Mesenchymal stem cell (in vitro differentiated cells and primary cell): ENCODE measurements around the gene ERAL1.

Experiments used
- DNase-seq: peaks from one replicate; pipeline ENCODE4 v3.0.0-alpha.2; 2013
- H2AFZ ChIP-seq: one replicate; pipeline ENCODE4 v1.6.1; 2013; ENCODE audit warnings: low read depth, mild to moderate bottlenecking, control low read depth, inconsistent platforms, low read length, moderate library complexity
- H2AK5ac ChIP-seq: 2 replicates; pipeline ENCODE4 v1.6.1; 2013; ENCODE audit warnings: low read length, moderate library complexity, mild to moderate bottlenecking, inconsistent platforms; ENCODE audit not compliant: severe bottlenecking
- H2BK120ac ChIP-seq: one replicate; pipeline ENCODE4 v1.6.1; 2013; ENCODE audit warnings: low read depth, mild to moderate bottlenecking, inconsistent platforms, low read length, moderate library complexity
- H2BK12ac ChIP-seq, 2 experiments: one replicate each; pipeline ENCODE4 v1.6.1; 2013; ENCODE audit warnings: inconsistent platforms in 2 of 2, low read length in 2 of 2, mild to moderate bottlenecking in 2 of 2, moderate library complexity in 2 of 2, control low read depth in 1 of 2
- H2BK15ac ChIP-seq: one replicate; pipeline ENCODE4 v1.6.1; 2013; ENCODE audit warnings: mild to moderate bottlenecking, low read depth, inconsistent platforms; ENCODE audit not compliant: poor library complexity, severe bottlenecking
- H2BK5ac ChIP-seq: 2 replicates; pipeline ENCODE4 v1.6.1; 2013; ENCODE audit warnings: low read depth, mild to moderate bottlenecking, low read length, control low read depth, inconsistent platforms; ENCODE audit not compliant: poor library complexity, severe bottlenecking
- H3K14ac ChIP-seq, 2 experiments: one replicate each; pipeline ENCODE4 v1.6.1; 2013; ENCODE audit warnings: inconsistent platforms in 2 of 2, low read length in 2 of 2, control low read depth in 1 of 2, mild to moderate bottlenecking in 1 of 2, moderate library complexity in 1 of 2
- H3K18ac ChIP-seq, 2 experiments: one replicate each; pipeline ENCODE4 v1.6.1; 2013; ENCODE audit warnings: inconsistent platforms in 2 of 2, low read length in 2 of 2, control low read depth in 1 of 2, low read depth in 1 of 2, mild to moderate bottlenecking in 1 of 2
- H3K23ac ChIP-seq, 2 experiments: one replicate each; pipeline ENCODE4 v1.6.1; 2013; ENCODE audit warnings: inconsistent platforms in 2 of 2, low read length in 2 of 2, mild to moderate bottlenecking in 2 of 2, moderate library complexity in 2 of 2, control low read depth in 1 of 2
- H3K27ac ChIP-seq: 2 replicates; pipeline ENCODE4 v1.5.1; 2013; ENCODE audit warnings: mild to moderate bottlenecking, moderate library complexity, low read length, control low read depth, inconsistent platforms; ENCODE audit not compliant: poor library complexity, severe bottlenecking
- H3K27me3 ChIP-seq, 2 experiments: 2 replicates each; pipeline versions ENCODE4 v1.6.1 to v1.7.0; 2013; ENCODE audit warnings: low read length in 2 of 2, mild to moderate bottlenecking in 2 of 2, moderate library complexity in 2 of 2, control low read depth in 1 of 2, inconsistent platforms in 1 of 2; ENCODE audit not compliant: control insufficient read depth in 1 of 2, insufficient read depth in 1 of 2
- H3K36me3 ChIP-seq, 2 experiments: 2 replicates each; pipeline versions ENCODE4 v1.6.1 to v1.7.0; 2013; ENCODE audit warnings: low read length in 2 of 2, control low read depth in 1 of 2, inconsistent platforms in 1 of 2, low read depth in 1 of 2, mild to moderate bottlenecking in 1 of 2; ENCODE audit not compliant: insufficient read depth in 2 of 2, control insufficient read depth in 1 of 2
- H3K4ac ChIP-seq, 2 experiments: one replicate each; pipeline ENCODE4 v1.6.1; 2013; ENCODE audit warnings: inconsistent platforms in 2 of 2, low read length in 2 of 2, mild to moderate bottlenecking in 2 of 2, moderate library complexity in 2 of 2, control low read depth in 1 of 2, low read depth in 1 of 2
- H3K4me1 ChIP-seq: 2 replicates; pipeline ENCODE4 v1.6.1; 2013; ENCODE audit warnings: low read depth, low read length, control low read depth; ENCODE audit not compliant: control insufficient read depth, insufficient read depth
- H3K4me2 ChIP-seq: 2 replicates; pipeline ENCODE4 v1.6.1; 2013; ENCODE audit warnings: low read length, mild to moderate bottlenecking, inconsistent platforms; ENCODE audit not compliant: poor library complexity, severe bottlenecking
- H3K4me3 ChIP-seq, 2 experiments: 2 replicates each; pipeline versions ENCODE4 v1.5.1 to v1.7.0; 2013; ENCODE audit warnings: low read length in 2 of 2, mild to moderate bottlenecking in 2 of 2, control low read depth in 1 of 2, low read depth in 1 of 2; ENCODE audit not compliant: insufficient read depth in 1 of 2
- H3K79me1 ChIP-seq: replicated peaks from 2 replicates; pipeline ENCODE4 v1.6.1; 2013; ENCODE audit warnings: mild to moderate bottlenecking, control low read depth, low read length, inconsistent platforms; ENCODE audit not compliant: poor library complexity, severe bottlenecking
- H3K9ac ChIP-seq: 2 replicates; pipeline ENCODE4 v1.7.0; 2013; ENCODE audit warnings: mild to moderate bottlenecking, low read length, moderate library complexity
- H3K9me3 ChIP-seq: 2 replicates; pipeline ENCODE4 v1.7.0; 2013; ENCODE audit warnings: mild to moderate bottlenecking, low read length; ENCODE audit not compliant: control insufficient read depth
- H4K8ac ChIP-seq: one replicate; pipeline ENCODE4 v1.6.1; 2013; ENCODE audit warnings: inconsistent platforms, mild to moderate bottlenecking, low read length, moderate library complexity
- H4K91ac ChIP-seq: one replicate; pipeline ENCODE4 v1.6.1; 2013; ENCODE audit warnings: mild to moderate bottlenecking, low read length, inconsistent platforms
- WGBS: methylation state at CpG from one replicate; pipeline ENCODE4 v1.1.7; 2013; ENCODE audit warnings: mixed read lengths; 5-methylcytosine and 5-hydroxymethylcytosine counted together

Gene ERAL1

DNA sequence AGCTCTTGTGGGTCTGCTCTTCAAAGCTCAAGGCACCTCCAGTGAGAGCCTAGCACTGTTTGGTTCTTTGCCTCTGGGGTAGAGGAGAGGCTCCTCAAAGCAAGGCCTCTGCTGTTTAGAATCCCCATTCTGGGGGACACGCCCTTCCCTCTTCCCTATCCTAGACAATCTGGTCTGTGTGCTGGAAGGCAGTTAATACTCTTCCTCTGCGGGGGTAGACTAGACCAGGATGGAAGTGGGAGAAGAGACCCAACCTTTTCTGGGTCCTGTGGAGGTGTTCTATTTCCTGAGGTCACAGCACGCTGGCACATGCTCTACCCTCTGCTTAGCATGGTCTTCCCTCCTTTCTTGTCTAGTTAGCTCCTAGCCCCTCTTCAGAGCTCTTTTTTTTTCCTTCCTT is 7.7 kb downstream of the ERAL1 start:
- H2BK12ac ChIP-seq, result no peak overlapping the region
- no peak overlapping the region for H4K91ac ChIP-seq
- whole genome bisulfite sequencing, result 100% methylated on average over 2 of the region's 3 CpGs
- peaks cover 2% of the 10 kb centered on the region for H3K4me1 ChIP-seq
- H2BK15ac ChIP-seq, result no peak overlapping the region
- H3K14ac ChIP-seq, result no peak overlapping the region
- no peak overlapping the region for H2BK120ac ChIP-seq
- H3K9me3 ChIP-seq, result no peaks in the 10 kb centered on the region
- H3K36me3 ChIP-seq, result peaks cover 31 to 40% of the 10 kb centered on the region in 2 experiments
- H2BK5ac ChIP-seq, result no peak overlapping the region
- no peaks in the 10 kb centered on the region for H3K27me3 ChIP-seq
- H3K79me1 ChIP-seq, result peaks cover 3% of the 10 kb centered on the region
- no peak overlapping the region for H3K4me3 ChIP-seq
- H4K8ac ChIP-seq, result no peak overlapping the region
- no peak overlapping the region for H3K4me2 ChIP-seq
- H3K23ac ChIP-seq, result no peak overlapping the region
- H3K4ac ChIP-seq, result no peak overlapping the region
- H3K27ac ChIP-seq, result no peak overlapping the region
- no peak overlapping the region for H2AK5ac ChIP-seq
- H3K9ac ChIP-seq, result no peak overlapping the region
- H2AFZ ChIP-seq, result no peak overlapping the region
- no peak overlapping the region for H3K18ac ChIP-seq
- no peak for DNase-seq

DNA sequence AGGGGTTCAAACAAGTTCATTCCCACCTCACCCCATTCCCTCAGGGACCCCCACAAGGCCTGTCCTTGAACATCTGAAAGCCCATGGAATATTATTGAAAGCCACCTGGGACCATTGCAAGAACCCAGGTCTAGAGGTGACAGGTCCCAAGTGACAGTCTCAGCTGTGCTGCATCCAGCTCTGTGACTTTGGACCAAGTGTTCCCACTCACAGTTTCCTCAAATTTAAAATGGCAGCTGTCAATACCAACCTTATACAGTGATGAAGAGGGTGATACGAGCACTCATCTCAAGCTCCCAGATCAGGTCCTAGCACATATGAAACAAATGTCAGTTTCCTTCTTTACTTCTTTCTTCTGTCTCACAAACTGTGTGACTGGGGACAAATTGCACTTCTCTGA is 9.1 kb downstream of the ERAL1 start:
- H3K4me3 ChIP-seq, result no peak overlapping the region
- H3K79me1 ChIP-seq, result no peaks in the 10 kb centered on the region
- 71% methylated on average over 1 of the region's 1 CpG for WGBS
- H3K27me3 ChIP-seq, result no peaks in the 10 kb centered on the region
- H3K36me3 ChIP-seq, result peaks cover 17 to 31% of the 10 kb centered on the region in 2 experiments
- H3K4me1 ChIP-seq, result peaks cover 2% of the 10 kb centered on the region
- H4K91ac ChIP-seq, result no peak overlapping the region
- no peak overlapping the region for H2AFZ ChIP-seq
- H3K4me2 ChIP-seq, result no peak overlapping the region
- H3K18ac ChIP-seq, result no peak overlapping the region
- H3K14ac ChIP-seq, result no peak overlapping the region
- no peak overlapping the region for H3K9ac ChIP-seq
- no peak overlapping the region for H2AK5ac ChIP-seq
- no peak overlapping the region for H4K8ac ChIP-seq
- no peak overlapping the region for H3K4ac ChIP-seq
- no peak overlapping the region for H2BK12ac ChIP-seq
- H3K27ac ChIP-seq, result no peak overlapping the region
- DNase-seq, result no peak
- no peak overlapping the region for H2BK120ac ChIP-seq
- H2BK5ac ChIP-seq, result no peak overlapping the region
- no peaks in the 10 kb centered on the region for H3K9me3 ChIP-seq
- H2BK15ac ChIP-seq, result no peak overlapping the region
- H3K23ac ChIP-seq, result no peak overlapping the region

DNA sequence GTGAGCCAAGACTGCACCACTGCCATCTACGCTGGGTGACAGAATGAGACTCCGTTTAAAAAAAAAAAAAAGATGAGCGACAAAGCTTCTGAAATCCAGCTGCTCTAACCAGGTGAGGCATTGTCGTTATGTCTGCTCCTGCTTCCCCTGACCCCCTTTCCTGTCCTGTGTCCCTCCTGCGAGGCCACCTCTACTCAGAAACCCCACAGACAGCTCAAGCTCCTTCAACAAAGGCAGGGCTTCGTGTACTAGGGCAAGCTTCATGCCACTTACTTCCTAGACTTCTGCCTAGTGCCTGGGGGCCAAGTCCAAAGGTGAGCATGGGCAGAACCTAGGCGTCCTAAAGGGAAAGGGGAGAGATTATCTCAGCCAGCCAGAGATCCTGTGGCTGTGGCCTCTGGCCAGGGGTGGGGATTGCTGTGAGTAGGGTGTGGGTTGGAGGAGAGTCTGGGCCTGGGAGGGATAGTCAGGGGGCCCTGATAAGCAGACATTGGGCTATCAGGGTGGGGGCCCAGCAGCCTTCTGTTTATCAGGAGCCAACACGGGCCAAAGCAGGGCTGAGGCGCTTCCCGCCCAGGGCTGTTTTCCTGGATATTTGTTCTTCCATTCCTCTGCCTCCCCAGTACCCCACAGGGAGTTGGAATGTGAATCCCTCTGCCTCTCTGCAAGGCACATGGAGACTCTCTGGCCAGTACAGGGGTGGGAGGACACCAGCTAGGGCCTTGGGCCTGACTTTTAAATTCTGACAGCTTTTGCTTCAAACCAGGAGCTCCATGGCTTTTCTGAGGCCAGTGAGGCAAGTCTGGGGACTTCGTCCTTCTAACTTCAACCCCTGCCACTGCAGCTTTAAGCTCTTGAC is 10.4 kb downstream of the ERAL1 start:
- Histone ChIP-seq H3K27me3 (no peaks in the 10 kb centered on the region), H2BK12ac (no peak overlapping the region), H2AFZ (no peak overlapping the region), H3K4me1 (peaks cover 2% of the 10 kb centered on the region), H2AK5ac (no peak overlapping the region), H3K9ac (no peak overlapping the region), H4K8ac (no peak overlapping the region), H3K4me3 (no peak overlapping the region), H3K36me3 (peaks cover 13 to 21% of the 10 kb centered on the region in 2 experiments), H2BK15ac (no peak overlapping the region), H3K79me1 (no peaks in the 10 kb centered on the region), H3K4me2 (no peak overlapping the region), H3K27ac (no peak overlapping the region), H2BK5ac (no peak overlapping the region), H3K9me3 (no peaks in the 10 kb centered on the region), H3K18ac (no peak overlapping the region), H3K4ac (no peak overlapping the region), H3K23ac (no peak overlapping the region), H4K91ac (no peak overlapping the region), H3K14ac (no peak overlapping the region), H2BK120ac (no peak overlapping the region)
- no peak for DNase-seq
- 83% methylated on average over 11 of the region's 11 CpGs for WGBS

DNA sequence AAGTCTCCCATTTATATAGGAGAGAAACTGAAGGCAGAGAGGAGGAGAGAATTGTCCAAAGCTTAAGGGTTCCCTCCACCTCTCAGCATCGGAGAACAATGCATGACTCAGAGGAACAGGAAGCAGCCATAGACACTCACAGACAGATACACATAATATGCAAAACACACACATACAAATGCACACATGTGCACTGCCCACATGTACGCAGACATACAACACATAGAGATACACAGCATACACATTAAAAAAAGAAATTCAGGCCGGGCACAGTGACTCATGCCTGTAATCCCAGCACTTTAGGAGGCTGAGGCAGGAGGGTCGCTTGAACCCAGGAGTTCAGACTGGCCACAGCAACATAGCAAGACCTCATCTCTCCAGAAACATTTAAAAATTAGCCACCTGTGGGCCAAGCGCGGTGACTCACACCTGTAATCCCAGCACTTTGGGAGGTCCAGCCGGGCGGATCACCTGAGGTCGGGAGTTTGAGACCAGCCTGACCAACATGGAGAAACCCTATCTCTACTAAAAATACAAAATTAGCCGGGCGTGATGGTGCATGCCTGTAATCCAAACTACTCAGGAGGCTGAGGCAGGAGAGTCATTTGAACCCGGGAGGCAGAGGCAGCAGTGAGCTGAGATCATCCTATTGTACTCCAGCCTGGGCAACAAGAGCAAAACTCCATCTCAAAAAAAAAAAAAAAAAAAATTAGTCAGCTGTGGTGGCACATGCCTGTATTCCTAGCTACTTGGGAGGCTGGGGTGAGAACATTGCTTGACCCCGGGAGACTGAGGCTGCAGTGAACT is 11.3 kb downstream of the ERAL1 start:
- WGBS, result 92% methylated on average over 10 of the region's 13 CpGs
- Histone ChIP-seq H2AFZ (no peak overlapping the region), H3K27me3 (no peaks in the 10 kb centered on the region), H3K4ac (no peak overlapping the region), H2BK15ac (no peak overlapping the region), H3K27ac (no peak overlapping the region), H2BK5ac (no peak overlapping the region), H3K4me1 (peaks cover 2% of the 10 kb centered on the region), H3K36me3 (peaks cover 6 to 16% of the 10 kb centered on the region in 2 experiments), H4K91ac (no peak overlapping the region), H4K8ac (no peak overlapping the region), H3K18ac (no peak overlapping the region), H2AK5ac (no peak overlapping the region), H3K79me1 (no peaks in the 10 kb centered on the region), H3K14ac (no peak overlapping the region), H2BK12ac (no peak overlapping the region), H3K9ac (no peak overlapping the region), H3K4me2 (no peak overlapping the region), H3K9me3 (no peaks in the 10 kb centered on the region), H3K23ac (no peak overlapping the region), H3K4me3 (no peak overlapping the region), H2BK120ac (no peak overlapping the region)
- no peak for DNase-seq
